GM06990 (cell line): ENCODE measurements around the gene LYRM4.
A peak's percentile ranks its signal among the peaks of the same experiment; 100 is the strongest.

ENCODE experiments used
- DNase-seq: peaks from one replicate; pipeline ENCODE4 v3.0.0-alpha.2; 2011; ENCODE audit not compliant: insufficient read length; ENCODE audit errors: extremely low read depth
- H3K27me3 ChIP-seq: replicated peaks from 2 replicates; pipeline ENCODE4 v1.6.0; 2011; ENCODE audit warnings: low read length; ENCODE audit not compliant: control insufficient read depth, insufficient read depth
- H3K36me3 ChIP-seq: 2 replicates; pipeline ENCODE4 v1.5.1; 2011; ENCODE audit warnings: low read length; ENCODE audit not compliant: control insufficient read depth, insufficient read depth
- H3K4me3 ChIP-seq: replicated peaks from 2 replicates; pipeline ENCODE4 v1.5.1; 2011; ENCODE audit warnings: low read depth, mild to moderate bottlenecking, control low read depth, low read length
- TF ChIP-seq, protein P1 (sequence below): IDR thresholded peaks from 2 replicates; pipeline ENCODE4 v1.5.1; 2011; ENCODE audit warnings: low read length, control low read depth, mild to moderate bottlenecking, inconsistent platforms; ENCODE audit not compliant: insufficient read depth, poor library complexity, severe bottlenecking

Gene LYRM4

DNA sequence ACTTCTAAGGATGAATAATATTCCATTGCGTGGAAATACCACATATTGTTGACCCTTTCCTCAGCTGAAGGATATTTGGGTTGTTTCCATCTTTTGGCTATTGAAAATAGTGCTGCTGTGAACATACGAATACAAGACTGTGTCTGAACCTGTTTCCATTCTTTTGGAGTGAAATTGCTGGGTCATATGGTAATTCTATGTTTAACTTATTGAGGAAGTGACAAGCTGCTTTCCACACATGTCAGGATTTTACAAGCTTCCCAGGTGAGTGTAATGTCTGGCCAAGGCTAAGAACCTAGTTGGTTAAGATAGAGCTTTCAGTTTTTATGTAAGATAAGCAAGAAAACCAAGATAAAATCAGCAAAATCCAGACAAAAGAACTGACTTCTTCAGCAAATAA, 126.8 kb downstream of the LYRM4 start:
- H3K36me3 ChIP-seq = no peaks in the 10 kb centered on the region
- DNase-seq = no peak
- no peaks in the 10 kb centered on the region for H3K27me3 ChIP-seq
- TF ChIP-seq, protein P1, sequence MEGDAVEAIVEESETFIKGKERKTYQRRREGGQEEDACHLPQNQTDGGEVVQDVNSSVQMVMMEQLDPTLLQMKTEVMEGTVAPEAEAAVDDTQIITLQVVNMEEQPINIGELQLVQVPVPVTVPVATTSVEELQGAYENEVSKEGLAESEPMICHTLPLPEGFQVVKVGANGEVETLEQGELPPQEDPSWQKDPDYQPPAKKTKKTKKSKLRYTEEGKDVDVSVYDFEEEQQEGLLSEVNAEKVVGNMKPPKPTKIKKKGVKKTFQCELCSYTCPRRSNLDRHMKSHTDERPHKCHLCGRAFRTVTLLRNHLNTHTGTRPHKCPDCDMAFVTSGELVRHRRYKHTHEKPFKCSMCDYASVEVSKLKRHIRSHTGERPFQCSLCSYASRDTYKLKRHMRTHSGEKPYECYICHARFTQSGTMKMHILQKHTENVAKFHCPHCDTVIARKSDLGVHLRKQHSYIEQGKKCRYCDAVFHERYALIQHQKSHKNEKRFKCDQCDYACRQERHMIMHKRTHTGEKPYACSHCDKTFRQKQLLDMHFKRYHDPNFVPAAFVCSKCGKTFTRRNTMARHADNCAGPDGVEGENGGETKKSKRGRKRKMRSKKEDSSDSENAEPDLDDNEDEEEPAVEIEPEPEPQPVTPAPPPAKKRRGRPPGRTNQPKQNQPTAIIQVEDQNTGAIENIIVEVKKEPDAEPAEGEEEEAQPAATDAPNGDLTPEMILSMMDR = no peak
- no peak overlapping the region for H3K4me3 ChIP-seq

DNA sequence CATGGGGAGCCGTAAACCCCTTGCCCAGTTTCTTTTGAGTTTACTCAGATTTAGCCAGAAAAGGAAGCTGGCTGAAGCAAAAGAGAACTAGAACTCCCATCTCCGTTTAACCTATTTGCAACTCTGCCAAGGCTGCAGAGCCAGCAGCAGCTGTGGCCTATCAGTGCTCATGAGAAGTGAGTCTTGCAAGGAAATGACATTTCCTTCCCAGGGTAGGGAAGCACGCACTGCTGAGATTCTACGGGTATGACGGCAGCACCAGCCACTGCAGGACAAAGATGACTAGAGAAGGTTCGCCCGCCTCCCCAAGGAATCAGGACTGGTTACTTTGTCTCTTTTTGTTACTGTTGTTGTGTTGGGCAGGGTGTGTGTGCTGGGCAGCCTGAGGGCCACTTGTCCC, 128.0 kb downstream of the LYRM4 start:
- Histone ChIP-seq H3K27me3 (no peaks in the 10 kb centered on the region), H3K36me3 (no peaks in the 10 kb centered on the region), H3K4me3 (peak overlapping the region; percentile 39)
- DNase-seq = peak; percentile 60
- TF ChIP-seq, protein P1 = no peak

DNA sequence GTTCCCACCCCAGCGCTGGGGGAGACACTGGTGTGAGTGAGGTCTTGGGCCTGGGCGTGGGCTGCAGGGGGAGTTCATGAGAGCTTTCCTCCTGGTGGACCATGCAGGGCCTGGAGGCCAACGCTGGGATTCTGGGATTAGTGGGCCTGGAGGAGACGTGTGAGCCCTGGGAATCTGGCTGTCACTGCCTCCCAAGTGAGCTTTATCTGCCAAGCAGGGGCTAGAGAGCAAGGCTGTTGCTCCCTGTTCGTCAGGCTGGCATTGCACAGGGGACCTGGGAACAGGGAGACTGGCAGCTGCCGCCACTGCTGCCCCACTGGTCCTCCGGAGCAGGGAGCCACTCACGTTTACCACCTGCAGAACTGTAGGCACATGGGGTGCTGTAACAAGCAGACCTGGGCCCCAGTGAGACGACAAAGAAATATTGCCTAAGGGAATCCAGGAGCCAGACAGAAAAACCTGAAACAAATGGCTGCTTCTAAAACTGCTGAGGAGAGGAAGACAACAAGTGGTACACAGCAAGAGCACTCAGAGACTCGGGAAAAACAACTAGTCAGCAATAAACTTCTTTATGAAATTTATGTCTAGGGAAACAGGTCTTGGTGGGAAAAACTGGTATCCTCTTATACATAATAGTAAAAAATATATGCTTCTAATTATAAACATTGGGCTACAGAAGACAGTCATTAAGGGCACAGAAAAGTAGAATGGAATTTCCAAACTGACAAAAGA, 130.4 kb downstream of the LYRM4 start:
- Histone ChIP-seq H3K27me3 (no peaks in the 10 kb centered on the region), H3K36me3 (no peaks in the 10 kb centered on the region), H3K4me3 (no peak overlapping the region)
- TF ChIP-seq, protein P1 = no peak
- DNase-seq = no peak

DNA sequence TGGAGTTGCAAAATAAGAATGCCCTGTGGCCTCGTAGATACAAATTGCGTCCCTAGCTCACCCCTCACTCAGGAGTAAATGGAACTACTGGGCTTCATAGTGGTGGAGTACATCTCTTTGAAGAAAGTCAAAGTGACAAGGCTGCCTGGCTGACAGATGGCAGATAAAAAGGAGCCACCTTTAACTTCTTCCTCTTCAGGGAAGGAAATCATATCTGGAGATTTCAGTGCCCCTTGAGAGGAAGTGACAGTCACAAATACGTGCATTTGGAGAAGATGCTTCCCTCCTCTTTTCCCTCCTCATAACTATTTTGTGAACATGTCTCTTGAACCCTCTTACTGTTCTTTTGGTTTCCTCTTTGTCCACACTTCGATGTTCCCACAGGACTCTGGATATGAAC, 132.4 kb downstream of the LYRM4 start:
- H3K27me3 ChIP-seq = no peaks in the 10 kb centered on the region
- no peak overlapping the region for H3K4me3 ChIP-seq
- DNase-seq = no peak
- TF ChIP-seq, protein P1 = no peak
- H3K36me3 ChIP-seq = no peaks in the 10 kb centered on the region

DNA sequence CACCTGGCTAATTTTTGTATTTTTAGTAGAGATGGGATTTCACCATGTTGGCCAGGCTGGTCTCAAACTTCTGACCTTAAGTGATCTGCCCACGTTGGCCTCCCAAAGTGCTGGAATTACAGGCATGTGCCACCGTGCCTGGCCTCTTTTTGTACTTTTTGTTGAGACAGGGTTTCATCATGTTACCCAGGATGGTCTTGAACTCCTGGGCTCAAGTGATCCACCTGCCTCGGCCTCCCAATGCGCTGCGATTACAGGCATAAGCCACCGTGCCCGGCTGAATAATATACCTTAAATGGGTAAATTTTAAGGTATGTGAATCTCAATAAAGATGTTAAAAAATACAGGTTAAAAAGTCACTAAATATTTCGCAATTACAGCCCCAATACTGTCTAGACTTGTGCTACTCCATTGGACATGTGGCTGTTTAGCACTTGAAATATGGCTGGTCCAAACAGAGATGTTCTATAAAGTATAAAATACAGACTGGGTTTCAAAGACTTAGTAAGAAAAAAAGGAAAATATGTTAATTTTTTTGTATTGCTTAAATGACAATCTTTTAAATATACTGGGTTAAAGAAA, 133.6 kb downstream of the LYRM4 start:
- Histone ChIP-seq H3K4me3 (no peak overlapping the region), H3K36me3 (no peaks in the 10 kb centered on the region), H3K27me3 (no peaks in the 10 kb centered on the region)
- DNase-seq = no peak
- TF ChIP-seq, protein P1 = no peak

DNA sequence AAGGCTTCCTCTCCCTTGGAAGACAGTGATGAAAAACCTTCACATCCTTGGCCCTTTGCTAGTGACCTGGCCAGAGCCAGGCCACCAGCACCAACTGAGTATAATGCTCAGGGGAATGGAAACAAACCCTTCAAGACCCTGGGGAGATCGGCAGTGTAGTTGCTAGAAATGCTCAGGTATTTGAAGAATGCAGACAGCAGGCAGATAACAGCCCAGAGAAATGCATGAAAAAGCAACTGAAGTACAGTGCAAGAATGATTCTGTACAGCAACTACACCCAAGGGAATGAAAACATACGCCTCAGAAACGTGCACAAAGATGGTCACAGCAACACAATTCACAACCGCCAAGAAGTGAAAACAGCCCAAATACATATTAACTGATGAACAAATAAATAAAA, 134.5 kb downstream of the LYRM4 start:
- Histone ChIP-seq H3K4me3 (no peak overlapping the region), H3K27me3 (no peaks in the 10 kb centered on the region), H3K36me3 (no peaks in the 10 kb centered on the region; the same call in 1 of the 2 replicates)
- no peak for DNase-seq
- TF ChIP-seq, protein P1 = no peak
